GM23338 (cell line): ENCODE data around the gene DPT.

ENCODE experiments used
- EZH2 ChIP-seq: fragments of 200-600 bp; sonication (generic); IDR thresholded peaks from one replicate; pipeline ENCODE4 v1.8.0; 2017; ENCODE audit warnings: antibody characterized with exemption, mild to moderate bottlenecking, low read depth; ENCODE audit not compliant: unreplicated experiment
- EZH2phosphoT487 ChIP-seq: fragments of 200-600 bp; sonication (generic); IDR thresholded peaks from one replicate; pipeline ENCODE4 v1.8.1; 2018; ENCODE audit warnings: antibody characterized with exemption; ENCODE audit not compliant: unreplicated experiment
- POLR2AphosphoS5 ChIP-seq: IDR thresholded peaks from 2 replicates; pipeline ENCODE4 v1.6.1; 2016; ENCODE audit warnings: antibody characterized with exemption, low read depth
- REST ChIP-seq: IDR thresholded peaks from one replicate; pipeline ENCODE4 v1.6.1; 2018; ENCODE audit warnings: antibody characterized with exemption; ENCODE audit not compliant: unreplicated experiment
- ZNF331 ChIP-seq: fragments of 250-450 bp; sonication (Bioruptor Pico); IDR thresholded peaks from 2 replicates; pipeline ENCODE4 v1.5.0; 2020; ENCODE audit warnings: low read depth, mild to moderate bottlenecking, moderate library complexity
- TF ChIP-seq, protein P1 (sequence below), 2 experiments: fragments of 200-600 bp in 1 of 2; sonication (generic) in 1 of 2; conservative IDR thresholded peaks; 2 replicates each; pipeline versions ENCODE4 v1.5.1 to v1.6.1; 2016 to 2017; ENCODE audit warnings: antibody characterized with exemption in 2 of 2, low read depth in 2 of 2, mild to moderate bottlenecking in 2 of 2, moderate library complexity in 1 of 2
- TF ChIP-seq, protein P2 (sequence below): IDR thresholded peaks from 2 replicates; pipeline ENCODE4 v1.6.1; 2016; ENCODE audit warnings: antibody characterized with exemption

GRCh38 chr1:168688644-168689326 is 40.2 kb downstream of the DPT start:
- no peak for TF ChIP-seq POLR2AphosphoS5
- TF ChIP-seq EZH2, result no peak
- TF ChIP-seq, protein P1, sequence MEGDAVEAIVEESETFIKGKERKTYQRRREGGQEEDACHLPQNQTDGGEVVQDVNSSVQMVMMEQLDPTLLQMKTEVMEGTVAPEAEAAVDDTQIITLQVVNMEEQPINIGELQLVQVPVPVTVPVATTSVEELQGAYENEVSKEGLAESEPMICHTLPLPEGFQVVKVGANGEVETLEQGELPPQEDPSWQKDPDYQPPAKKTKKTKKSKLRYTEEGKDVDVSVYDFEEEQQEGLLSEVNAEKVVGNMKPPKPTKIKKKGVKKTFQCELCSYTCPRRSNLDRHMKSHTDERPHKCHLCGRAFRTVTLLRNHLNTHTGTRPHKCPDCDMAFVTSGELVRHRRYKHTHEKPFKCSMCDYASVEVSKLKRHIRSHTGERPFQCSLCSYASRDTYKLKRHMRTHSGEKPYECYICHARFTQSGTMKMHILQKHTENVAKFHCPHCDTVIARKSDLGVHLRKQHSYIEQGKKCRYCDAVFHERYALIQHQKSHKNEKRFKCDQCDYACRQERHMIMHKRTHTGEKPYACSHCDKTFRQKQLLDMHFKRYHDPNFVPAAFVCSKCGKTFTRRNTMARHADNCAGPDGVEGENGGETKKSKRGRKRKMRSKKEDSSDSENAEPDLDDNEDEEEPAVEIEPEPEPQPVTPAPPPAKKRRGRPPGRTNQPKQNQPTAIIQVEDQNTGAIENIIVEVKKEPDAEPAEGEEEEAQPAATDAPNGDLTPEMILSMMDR (conservative IDR thresholded peaks at IDR 0.05; ENCODE audit: low read depth in 2 of 2), result no peak
- TF ChIP-seq, protein P2, sequence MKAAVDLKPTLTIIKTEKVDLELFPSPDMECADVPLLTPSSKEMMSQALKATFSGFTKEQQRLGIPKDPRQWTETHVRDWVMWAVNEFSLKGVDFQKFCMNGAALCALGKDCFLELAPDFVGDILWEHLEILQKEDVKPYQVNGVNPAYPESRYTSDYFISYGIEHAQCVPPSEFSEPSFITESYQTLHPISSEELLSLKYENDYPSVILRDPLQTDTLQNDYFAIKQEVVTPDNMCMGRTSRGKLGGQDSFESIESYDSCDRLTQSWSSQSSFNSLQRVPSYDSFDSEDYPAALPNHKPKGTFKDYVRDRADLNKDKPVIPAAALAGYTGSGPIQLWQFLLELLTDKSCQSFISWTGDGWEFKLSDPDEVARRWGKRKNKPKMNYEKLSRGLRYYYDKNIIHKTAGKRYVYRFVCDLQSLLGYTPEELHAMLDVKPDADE, result no peak
- TF ChIP-seq REST, result no peak
- no peak for TF ChIP-seq EZH2phosphoT487
- no peak for TF ChIP-seq ZNF331 (CRISPR knock-in tag)
